ENCODE data around the gene FOXP1.
"Not testable (repeated sequence)": the region's sequence is repeated elsewhere in the genome, so short reads cannot be mapped to it uniquely, and the experiment has no call there.

Gene FOXP1

DNA sequence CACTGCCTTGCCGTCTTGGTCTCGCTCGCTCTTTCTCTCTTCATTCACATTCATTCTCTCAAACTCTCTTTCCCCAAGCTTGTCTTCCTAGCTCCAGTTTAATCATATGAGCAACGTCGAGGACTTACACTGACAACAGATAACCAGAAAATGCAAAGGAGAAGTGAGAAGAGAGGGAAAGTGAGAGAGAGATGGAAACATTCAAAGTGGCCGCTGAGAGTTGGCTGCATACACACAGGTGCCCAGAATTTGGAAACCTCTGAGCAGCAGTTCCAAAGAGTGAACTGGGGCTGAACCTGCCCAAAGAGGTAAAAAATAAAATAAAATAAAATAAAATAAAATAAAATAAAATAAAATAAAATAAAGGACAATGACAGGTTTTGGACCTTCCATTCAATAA, 583.0 kb downstream of the FOXP1 start:
- DNase-seq (ENCODE audit: low read depth) = no peak

DNA sequence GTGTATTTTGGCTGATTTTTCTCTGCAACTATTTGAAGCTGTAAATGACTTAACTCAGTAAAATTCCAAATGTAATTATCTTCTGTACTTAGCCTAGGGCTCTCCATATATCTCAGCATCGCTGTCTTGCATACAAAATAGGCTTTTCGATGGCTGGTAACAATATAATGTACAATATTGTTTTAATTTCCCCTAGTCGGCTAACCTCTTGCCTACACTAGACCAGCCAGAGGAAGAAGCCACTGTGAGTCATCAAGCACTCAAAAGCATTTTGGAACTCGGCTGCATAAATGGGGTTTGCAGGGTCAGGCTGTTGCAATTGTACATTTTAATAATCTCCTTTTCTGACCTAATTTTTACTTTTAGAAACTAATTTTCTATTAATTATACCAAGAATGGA, 583.8 kb downstream of the FOXP1 start:
- DNase-seq (ENCODE audit: low read depth) = no peak

DNA sequence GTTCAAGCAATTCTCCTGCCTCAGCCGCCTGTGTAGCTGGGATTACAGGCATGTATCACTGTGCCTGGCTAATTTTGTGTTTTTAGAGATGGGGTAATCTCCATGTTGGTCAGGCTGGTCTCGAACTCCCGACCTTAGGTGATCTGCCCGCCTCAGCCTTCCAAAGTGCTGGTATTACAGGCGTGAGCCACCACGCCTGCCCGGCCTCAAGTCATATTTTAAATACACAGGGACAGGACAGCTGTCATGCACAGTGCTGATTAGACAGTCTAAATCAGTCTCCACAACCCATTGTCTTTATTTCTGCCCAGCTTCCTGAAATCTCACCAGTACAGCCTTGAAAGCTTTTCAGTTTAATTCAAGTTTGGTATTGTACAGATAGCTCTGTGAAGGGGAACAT, 587.4 kb downstream of the FOXP1 start:
- no peak for DNase-seq (ENCODE audit: low read depth)

DNA sequence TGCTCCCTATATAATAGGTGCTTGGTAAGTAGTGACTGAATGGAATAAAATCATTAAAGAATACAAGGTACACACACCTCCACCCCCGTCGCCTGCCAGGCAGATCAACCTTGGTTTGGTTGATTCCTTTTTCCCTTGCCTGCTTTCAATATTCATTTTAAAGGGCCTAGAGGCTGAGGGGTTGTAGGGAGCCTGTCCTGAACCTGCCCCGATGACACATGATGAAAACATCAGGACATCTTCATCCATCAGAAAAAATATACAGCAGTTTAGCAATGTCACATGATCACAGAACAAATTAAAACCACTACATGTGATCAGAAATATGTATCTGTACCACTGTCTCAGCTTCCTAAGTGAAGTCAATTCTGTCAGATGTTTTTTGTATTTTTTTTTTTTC, 588.9 kb downstream of the FOXP1 start:
- no peak for DNase-seq (ENCODE audit: low read depth)

DNA sequence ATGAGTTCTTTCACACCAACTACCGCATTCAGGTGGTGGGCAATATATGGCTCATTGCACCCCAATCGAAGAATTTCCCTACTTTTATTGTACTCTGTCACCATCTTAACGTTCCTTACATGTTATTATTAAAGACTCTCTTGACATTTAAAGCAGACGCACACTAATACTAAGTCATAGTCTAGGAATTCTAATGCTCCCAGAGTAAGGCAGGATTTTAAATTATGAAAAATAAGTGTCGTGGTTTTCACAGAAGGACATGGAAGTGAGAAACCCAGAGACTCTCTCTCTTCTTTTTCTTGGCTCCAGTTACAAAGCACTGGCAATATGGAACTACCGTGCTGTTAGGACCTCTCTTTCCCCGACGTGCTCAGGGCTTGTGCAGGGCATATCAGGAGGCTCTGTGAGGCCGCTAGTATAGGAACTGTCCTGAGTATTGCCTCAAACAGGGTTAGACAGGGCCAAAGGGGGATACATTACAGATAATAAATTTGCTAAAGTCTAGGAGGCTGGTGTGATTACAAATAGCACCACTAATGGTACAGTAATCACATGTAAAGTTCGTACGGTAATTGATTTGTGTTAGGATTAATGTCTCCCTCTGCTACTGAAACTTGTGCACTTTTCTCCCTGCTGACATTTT, 590.8 kb downstream of the FOXP1 start:
- DNase-seq (ENCODE audit: low read depth) = no peak

DNA sequence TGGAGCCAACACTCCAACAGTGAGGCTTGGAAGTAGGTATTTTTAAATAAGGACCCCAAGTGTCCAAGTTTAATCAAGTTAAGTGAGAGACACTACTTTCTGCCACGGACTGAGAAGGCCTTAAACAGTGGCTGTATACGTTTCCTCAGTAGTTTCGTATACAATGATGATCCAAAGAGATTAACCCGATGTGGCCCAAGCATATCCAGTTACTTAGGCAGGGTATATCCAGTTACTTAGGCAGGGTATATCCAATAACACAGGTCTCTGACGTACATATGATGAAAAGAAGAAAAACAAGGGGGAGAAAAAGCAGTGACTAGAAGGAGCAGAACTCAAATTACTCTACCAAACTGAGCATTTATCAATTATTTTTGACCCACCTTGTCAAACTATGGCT, 591.4 kb downstream of the FOXP1 start:
- DNase-seq (ENCODE audit: low read depth) = no peak

DNA sequence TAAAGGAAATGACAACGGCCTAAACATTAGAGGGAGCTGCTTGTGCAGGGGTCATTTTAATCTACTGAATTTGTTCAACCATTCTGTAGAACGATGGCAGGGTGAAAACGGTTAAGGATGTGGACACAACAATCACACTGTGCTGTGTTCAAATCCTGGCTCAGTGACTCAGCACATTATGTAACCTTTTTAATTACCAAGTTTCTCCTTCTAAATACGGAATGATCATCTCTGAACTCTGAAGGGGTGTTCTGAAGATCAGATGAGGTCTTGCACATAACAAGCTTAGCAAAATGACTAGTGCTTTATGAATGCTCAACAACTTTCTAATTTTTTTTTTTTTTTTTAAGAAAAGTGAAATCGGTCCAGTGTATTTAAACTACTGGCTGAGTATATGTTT, 592.8 kb downstream of the FOXP1 start:
- no peak for DNase-seq (ENCODE audit: low read depth)

DNA sequence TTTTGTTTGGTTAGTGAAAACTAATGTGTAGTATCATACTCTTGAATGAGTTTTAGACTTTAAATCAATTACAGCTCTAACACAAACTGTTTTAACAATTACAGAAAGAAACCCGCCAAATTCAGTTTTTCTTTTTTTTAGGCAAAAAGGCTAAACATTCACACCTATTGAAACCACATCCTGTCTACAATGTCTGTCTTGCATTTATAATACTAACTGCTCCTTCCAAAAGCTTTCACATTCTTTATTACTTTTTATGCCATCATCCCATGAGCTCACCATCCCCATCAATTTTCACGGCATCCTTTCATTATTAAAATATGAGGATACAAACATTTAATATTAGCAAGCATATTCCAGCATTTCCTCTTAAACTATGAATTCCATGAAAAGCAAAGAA, 593.3 kb downstream of the FOXP1 start:
- DNase-seq (ENCODE audit: low read depth) = no peak

DNA sequence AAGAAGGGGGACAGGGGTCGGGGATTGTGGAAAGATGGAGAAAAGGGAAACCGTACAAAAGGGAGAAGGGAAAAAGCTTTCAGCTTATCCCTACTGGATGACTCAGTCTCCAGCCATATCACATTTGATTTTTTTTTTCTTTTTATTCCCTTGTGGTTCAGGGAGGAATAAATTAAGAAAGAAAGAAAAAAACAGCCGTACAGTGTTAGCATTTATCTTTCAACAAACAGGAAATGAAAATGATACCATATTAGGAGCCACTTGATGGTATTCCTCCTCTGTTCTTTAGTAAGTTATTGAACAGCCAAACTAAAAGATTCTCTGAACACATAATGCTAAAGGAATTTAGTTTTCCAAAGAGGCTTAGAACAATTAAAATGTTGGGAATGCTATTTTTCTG, 594.4 kb downstream of the FOXP1 start:
- no peak for DNase-seq (ENCODE audit: low read depth)

DNA sequence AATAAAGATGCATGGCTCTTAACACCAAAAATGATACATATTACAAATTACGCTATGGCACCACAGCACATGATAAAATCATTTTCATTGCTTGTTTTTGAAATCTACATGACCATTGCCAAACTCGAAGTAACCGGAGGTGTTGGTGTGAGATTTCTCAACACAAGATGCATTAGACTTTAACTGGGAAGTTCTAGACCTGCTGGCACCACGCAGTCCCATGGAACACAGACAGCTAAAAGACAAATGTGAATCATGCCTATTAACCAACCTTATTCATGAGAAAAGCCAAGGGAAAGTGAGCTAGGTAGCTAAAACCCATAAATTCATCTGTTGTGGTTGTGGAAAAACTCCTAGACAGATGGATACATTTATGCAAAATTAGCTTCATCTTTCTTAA, 595.4 kb downstream of the FOXP1 start:
- no peak for DNase-seq (ENCODE audit: low read depth)

DNA sequence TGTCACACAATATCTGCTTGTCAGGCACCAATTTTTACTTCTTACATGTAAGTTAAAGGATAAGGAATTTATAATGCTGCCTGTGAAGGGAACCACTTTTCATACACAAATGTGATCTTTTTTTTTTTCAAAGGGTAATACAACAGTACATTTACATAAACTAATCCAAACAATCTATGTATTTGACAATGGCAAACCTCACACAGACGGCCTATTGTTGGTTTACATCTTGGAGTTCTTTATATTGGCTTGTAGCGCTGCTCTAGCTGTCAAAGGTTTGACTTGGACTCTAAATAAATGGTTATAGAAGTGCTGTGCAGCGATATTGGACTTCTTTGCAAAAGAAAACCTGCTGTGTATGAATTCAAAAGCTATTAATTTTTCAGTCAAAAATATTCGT, 598.0 kb downstream of the FOXP1 start:
- no peak for DNase-seq (ENCODE audit: low read depth)

DNA sequence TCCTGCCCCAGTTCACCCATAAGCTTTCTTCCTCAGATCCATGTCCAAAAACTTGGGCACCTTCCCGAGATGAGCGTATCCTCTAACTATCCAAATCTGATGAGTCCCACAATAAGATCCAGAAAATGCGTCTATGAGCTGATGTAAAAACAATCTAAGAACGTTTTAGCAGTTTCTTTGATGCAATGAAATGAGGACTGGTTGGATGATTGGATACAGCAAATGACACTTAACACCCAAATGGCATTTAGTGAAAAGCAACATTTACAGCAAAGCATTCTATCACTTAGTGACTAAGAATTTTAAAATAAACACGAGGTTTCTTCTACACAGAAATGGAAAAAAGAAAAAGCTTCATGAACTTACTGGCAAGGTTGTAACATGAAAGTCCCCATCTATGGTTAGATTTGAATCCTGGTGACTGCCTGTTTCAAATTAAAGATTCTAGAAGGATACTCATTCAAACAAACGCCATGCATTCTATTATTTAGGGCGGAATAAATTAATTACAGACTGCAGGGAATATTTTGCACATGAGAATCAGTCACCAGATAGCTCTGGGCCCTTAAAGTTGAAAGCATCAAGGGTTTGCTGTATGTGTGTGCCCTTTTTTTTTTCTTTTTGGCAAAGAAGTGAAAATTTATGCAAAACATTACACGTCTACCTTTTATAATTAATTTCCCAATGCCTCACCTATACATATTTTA, 598.6 kb downstream of the FOXP1 start:
- DNase-seq (ENCODE audit: low read depth) = no peak

DNA sequence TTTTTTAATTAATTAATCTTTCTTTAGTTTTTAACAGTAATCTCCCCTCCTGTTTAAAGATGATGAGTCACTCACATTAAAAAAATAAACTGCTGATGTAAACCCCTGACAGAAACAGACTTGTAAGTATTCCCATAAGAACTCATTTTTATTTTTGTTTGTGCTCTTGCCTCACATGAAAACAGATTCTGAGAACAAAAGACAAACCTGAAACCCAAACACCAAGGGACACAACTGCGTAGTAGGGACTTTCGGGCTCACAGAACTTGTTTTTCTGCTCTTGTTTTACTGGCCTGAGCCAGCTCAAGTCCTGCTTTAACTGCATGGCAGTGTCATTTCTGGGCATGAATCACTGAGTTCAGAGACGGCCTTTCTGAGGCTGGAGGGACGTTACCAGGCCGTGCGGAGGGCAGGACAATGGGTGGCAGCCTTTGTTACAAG, 600.8 kb downstream of the FOXP1 start:
- DNase-seq (ENCODE audit: low read depth) = no peak

DNA sequence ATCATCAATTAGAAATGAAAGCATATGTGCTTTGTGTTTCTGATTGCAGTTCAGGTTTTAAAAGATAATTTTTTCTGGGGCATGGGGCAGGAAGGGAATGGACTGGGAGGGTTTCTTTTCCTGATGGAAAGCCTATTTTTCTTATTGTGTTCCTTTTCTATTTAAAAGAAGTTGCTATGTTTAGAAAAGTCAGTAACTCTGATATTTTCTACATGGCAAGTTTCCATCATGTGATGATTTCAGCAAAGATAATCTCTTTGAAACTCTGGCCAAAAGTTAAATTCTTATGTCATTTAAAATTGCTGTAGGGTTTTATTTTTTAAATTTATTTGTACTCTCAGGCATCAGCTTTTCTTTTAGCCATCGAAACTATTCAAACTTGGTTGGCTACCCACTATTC, 601.2 kb downstream of the FOXP1 start:
- DNase-seq (ENCODE audit: low read depth) = no peak

DNA sequence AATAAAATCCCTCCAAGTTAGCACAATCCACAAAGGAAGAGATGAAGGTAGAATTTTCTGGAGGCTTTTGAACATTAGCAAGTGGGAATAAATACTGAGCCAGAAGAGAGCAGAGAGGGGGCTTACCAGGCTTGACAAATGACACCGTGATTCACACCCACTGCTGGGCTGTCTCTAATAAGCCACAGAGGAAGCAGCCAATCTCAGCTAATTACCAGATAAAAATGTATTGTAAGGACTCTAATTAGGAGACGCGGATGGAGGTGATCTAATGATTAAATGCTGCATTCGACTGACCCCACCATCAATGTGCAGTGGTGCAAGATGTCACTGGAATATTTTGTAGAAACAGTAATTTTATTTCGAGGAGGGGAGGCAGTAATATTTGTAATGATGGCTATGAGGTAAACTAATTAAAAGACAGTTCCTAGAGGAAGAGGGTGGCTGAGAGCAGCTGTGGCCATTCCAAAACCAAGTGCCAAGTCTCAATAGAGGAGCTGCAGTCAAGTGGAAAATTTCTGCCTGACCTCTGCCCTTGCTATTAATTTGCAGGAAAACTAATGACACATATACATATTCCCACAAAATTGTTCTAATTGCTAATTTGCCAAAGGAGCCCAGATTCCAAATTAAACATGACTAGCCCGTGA, 602.2 kb downstream of the FOXP1 start:
- DNase-seq (ENCODE audit: low read depth) = no peak

DNA sequence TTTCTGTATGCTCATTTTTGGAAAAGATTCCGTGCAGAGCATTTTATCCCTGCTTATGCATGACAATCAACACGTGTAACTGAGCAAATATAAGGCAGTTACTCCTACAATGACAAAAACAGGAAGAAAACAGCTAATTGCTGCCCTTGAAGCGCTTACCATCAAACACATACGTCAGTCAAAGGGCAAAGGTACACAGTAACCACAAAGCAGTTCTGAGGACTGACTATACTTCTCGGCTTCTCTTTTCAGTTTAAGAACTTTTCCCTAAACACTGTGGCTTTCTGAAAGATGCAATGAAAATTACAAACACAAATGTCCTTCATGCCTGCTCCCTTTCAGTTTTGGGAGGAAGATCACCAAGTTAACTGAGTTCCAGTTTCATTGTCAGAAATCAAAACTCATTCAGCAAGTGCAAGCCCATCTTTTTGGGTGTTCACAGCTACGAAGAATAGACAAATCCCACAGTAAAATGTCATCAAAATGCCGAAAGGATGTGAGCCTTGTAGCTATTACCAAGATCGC, 602.8 kb downstream of the FOXP1 start:
- DNase-seq (ENCODE audit: low read depth) = no peak

DNA sequence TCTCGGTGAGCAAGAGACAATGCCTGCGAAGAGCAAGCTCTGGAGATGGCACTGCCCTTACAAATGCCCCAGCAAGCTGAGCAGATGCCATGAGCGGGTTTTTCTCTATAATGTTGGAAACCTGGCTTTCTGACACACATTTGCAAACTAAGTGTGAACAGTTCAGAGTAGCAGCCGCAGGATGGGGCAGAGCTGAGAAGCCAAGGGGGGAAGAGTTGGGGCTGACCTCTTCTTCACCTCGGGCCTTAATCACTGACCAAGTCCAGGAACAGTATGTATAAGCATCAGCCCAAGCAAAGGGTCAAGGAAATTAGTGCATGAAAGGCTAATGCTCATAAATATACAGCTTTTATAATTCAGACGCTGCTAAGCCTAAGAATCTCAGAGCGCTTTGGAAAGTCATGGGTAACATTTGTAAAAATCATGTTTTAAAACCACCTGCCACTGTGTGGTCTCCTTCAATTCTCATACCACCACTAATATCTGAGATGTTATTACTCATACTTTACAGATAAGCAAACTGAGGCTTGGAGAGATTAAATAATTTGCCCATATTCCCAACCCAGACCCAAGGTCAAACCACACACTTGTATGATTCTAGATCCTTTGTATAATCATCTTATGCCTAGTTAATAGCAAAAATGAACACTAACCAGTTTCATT, 603.4 kb downstream of the FOXP1 start:
- DNase-seq (ENCODE audit: low read depth) = no peak

DNA sequence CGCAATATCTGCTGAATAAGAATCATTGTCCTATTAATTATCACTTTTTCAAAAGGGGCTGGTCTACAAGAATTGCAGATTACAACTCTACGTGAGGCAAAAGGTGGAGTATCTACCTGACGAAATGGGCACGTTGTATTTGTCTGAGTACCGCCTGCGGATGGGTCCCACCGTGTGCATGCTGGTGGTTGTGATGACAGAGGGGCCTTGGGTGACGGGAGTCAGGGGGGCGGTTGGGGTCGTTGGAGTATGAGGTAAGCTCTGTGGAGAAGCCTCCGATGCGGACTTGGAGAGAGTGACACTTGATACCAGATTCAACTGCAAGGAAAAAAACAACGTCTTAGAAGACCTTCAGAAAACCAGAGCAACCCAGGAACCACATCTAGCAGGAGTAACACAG, 605.8 kb downstream of the FOXP1 start:
- DNase-seq (ENCODE audit: low read depth) = no peak

DNA sequence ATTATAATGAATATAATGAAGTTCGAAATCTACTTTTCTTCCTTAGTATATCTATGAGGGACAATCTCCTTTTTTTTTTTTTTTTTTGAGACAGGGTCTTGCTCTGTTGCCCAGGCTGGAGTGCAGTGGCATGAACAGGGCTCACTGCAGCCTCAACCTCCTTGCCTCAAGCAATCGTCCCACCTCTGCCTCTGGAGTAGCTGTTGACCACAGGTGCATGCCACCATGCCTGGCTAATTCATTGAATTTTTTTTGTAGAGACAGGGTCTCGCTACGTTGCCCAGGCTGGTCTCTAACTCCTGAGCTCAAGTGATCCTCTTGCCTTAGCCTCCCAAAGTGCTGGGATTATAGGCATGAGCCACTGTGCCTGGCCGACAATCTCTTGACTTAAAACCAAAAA, 607.5 kb downstream of the FOXP1 start:
- DNase-seq (ENCODE audit: low read depth) = not testable (repeated sequence)

DNA sequence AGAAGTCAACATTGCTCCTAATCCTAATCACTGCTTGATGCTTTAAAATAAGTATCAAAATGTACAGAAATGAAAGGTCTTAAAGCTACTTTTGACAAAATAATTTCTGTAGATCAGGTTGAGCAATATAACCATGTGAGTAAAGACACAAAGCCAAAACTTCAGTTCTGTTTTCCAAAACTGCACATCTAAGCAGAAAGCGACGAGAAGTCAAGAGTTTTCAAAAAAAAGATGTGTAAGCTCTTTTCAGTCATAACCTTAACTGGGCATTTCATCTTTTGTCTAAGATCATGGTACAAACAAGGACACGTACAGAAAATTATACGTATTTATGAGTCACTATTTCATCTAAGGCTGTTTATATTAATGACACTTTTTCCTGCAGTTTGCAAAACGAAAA, 608.8 kb downstream of the FOXP1 start:
- no peak for DNase-seq (ENCODE audit: low read depth)

DNA sequence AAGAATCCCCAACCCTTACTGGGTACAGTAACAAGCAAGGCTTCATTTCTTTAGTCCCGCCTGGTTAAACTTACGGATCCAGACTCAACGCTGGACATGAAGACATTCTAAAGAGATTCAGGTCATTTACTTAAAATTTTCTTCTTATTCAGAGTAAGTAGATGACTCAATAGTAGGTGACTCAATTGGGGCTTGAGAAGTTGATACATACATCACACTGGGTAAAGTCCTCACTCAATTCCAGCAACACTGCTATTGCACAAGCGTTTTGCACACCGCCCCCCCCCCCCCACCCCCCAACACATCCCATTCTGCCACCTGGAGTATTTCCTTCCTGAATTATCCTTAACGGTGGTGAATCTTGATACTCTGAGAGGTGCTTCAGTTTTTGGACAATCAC, 610.0 kb downstream of the FOXP1 start:
- DNase-seq (ENCODE audit: low read depth) = no peak

DNA sequence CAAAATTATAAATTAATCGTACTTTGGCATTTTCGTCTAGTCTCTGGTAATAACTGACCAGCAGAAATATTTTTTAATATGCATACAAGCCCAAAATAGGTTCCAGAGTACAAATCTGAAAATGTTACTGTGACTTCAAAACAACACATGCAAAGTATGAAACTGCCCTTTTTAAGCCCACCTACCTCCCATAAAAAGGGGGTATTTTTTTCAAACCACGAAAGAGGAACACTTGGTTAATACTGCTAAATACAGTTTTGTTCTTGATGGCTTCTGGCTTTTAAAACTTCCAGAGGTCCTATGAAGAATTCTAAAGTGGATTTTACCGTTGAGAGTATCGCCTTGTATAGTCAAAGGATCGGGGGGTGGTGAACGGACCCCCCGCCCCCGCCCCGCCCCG, 610.7 kb downstream of the FOXP1 start:
- DNase-seq (ENCODE audit: low read depth) = no peak

DNA sequence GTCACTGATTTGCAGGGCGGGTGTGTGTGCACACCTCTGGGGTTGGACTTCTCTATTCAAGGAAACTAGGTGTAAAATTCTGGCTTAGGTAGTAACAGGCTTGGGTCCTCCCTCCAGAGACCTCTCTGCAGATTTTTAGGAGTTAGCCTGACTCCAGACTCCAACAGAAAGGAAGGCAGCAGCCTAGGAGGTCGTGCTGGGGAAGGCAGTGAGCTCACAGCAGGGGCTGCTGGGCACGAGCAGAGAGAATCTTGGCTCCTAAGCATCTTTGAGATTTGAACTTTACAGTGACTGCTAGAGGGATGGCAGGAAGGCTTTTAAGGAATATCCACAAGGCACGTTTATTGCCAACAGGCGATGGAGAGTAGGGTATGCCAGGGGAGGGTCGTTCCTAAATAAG, 612.6 kb downstream of the FOXP1 start:
- no peak for DNase-seq (ENCODE audit: low read depth)

All from stimulated activated CD8-positive, alpha-beta memory T cell treated with anti-CD3 and anti-CD28 coated beads, Interleukin-12 subunit alpha, Interleukin-12 subunit beta, amount 100 ng/mL, for 4 hours (primary cell).